ENCODE measurements around the gene CGB8. TPM values are rescaled to one million over a fixed set of nuclear protein-coding genes. Genes with fewer than 3 reads are reported as not detected.
"Not testable (repeated sequence)": the region's sequence is repeated elsewhere in the genome, so short reads cannot be mapped to it uniquely, and the experiment has no call there.

Gene CGB8
- total and polyA plus RNA-seq, 12 donors = not detected

DNA sequence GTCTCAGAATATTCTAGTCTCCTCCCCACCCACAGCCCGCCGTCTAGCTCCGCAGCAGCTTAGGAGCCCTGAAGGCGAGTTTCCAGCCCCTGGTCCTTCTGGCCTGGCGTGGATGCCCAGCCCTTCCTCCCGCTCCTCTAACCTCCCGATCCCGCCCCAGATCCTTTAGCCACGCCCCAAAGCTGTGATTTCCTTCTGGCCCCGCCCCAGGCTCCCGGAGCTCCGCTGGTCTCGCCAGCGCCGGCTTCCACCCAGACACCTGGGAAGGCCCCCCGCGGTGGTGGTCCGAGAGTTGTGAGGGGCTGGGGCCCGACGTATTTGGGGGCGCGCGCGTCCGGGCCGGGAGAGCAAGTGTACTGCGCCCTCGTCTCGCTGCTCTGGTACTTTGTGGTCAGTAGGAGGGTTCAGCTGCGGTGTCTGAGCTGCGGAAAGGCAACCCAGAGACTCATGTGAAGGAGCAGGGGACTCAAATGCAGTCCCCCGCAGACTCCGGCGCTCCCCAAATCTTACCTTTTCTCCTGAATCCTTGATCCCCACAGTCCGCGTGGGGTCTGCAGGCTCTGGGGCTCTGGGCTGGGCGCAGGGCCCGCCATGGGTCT is 8.8 kb upstream of the CGB8 start, which contains the start of gene CGB7:
Gene CGB7 (minus strand): TSS at position 114 of the 599 bp plus-strand sequence. CDS start 2,374 bp downstream, outside the sequence.
- H3K4me3 ChIP-seq = peak within 1 kb of the TSS in 1 of 4 donors; percentile 48
- peaks cover 0 to 22% of the 10 kb centered on the region in 2 donors for H3K4me1 ChIP-seq (replicated peaks in 1 of 2)
- no peaks in the 10 kb centered on the region for H3K9me3 ChIP-seq (replicated peaks in 1 of 3)
- no peak within 1 kb of the TSS for H3K27ac ChIP-seq
- intact Hi-C loops (cut with DNase I) = no loop called here
- H3K36me3 ChIP-seq (replicated peaks in 1 of 2) = no peaks in the 10 kb centered on the region
- 3 to 28% (median 5%) methylated on average over 5 to 38 of the region's 38 CpGs for WGBS, 4 donors
- H3K27me3 ChIP-seq = peaks cover 5% of the 10 kb centered on the region
- peak; percentile 30 to 74 (median 66) for DNase-seq
- no peak for TF ChIP-seq POLR2A (IDR thresholded peaks at IDR 0.05)
- TF ChIP-seq, protein P1, sequence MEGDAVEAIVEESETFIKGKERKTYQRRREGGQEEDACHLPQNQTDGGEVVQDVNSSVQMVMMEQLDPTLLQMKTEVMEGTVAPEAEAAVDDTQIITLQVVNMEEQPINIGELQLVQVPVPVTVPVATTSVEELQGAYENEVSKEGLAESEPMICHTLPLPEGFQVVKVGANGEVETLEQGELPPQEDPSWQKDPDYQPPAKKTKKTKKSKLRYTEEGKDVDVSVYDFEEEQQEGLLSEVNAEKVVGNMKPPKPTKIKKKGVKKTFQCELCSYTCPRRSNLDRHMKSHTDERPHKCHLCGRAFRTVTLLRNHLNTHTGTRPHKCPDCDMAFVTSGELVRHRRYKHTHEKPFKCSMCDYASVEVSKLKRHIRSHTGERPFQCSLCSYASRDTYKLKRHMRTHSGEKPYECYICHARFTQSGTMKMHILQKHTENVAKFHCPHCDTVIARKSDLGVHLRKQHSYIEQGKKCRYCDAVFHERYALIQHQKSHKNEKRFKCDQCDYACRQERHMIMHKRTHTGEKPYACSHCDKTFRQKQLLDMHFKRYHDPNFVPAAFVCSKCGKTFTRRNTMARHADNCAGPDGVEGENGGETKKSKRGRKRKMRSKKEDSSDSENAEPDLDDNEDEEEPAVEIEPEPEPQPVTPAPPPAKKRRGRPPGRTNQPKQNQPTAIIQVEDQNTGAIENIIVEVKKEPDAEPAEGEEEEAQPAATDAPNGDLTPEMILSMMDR (IDR thresholded peaks at IDR 0.05) = no peak

DNA sequence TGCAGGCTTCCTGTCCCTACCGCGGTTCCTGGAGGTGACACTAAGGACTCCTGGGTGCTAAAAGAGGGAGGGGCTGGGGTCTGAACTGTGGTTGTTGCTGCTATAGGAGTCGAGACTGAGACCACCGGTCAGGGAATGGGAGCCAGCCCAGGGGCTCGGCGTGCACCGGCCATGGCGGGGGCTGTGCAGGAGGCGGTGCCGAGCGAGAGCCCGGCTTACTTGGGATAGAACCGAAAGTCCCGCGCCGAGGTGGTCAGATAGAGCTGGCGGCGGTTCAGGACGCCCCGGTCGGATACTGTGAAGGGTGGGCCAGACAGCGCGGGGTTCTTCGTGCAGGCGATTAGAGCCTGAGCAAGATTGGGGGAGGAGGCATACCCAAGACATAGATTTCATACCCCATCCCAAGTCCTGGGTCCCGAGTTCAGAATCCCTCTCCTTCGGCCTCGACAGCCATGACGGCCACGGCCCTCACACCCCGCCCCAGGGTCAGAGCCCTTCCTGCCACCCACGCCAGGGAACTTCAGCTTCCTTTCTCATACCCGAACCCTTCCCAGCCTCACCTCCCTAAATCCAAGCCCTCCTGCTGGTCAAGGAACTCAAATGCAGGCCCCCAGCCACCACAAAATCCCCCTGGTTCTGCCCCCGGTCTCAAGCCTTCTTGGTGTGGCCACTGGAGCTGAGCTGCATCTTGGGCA is 8.1 kb upstream of the CGB8 start:
- H3K4me1 ChIP-seq (replicated peaks in 1 of 2) = peaks cover 0 to 22% of the 10 kb centered on the region in 2 donors
- intact Hi-C loops (cut with DNase I); H3K9me3 ChIP-seq (replicated peaks in 1 of 3); H3K36me3 ChIP-seq (replicated peaks in 1 of 2); H3K27ac ChIP-seq; DNase-seq; H3K27me3 ChIP-seq: not testable (repeated sequence)
- peak overlapping the region in 1 of 4 donors; percentile 48 for H3K4me3 ChIP-seq
- 13 to 21% (median 18%) methylated on average over 20 to 34 of the region's 34 CpGs for whole genome bisulfite sequencing, 4 donors

DNA sequence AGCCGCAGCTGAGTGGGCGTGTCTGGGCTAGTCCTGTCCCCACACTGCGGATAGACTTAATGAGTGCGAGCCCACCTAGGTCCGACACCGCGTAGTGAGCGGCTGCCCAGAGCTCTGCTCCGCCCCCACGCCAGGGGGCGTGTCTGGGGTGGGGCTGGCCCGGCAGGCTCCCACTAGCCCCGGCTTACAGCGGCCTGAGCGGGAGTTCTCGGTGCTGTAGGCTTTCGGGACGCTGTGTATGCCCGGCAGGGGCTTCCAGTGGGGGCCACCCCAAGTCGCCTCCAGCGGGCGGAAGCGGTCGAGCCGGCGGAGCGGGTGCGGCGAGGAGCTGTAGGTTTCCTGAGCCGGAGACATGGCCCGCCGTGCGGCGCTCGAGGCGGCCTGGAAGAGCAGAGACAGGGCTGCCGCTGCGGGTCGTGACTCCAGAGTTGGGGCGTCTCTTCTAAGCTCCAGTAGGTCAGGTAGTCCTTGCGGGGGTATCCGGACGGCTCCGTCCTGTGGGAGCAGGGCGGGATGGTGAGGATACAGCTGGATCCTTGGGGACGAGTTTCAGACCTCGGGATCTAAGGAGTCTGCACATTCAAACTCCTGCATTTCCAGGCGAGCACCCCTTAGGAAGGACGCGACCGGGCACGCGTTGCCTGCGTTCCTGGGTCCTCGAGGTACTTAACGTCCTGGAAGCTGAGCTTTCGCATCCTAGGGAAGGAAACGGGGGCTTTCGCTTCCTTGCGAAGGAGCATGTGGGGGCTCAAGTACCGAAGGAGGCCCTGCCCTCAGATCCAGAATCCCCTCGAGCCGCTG is 7.4 kb upstream of the CGB8 start:
- Histone ChIP-seq H3K27me3 (peaks cover 5% of the 10 kb centered on the region), H3K4me3 (peak overlapping the region in 2 of 4 donors; percentile 6 to 48), H3K27ac (no peak overlapping the region), H3K9me3 (replicated peaks in 1 of 3) (no peaks in the 10 kb centered on the region), H3K4me1 (replicated peaks in 1 of 2) (peaks cover 0 to 22% of the 10 kb centered on the region in 2 donors), H3K36me3 (replicated peaks in 1 of 2) (no peaks in the 10 kb centered on the region)
- 0 to 2% (median 2%) methylated on average over 5 to 63 of the region's 63 CpGs for WGBS, 4 donors
- TF ChIP-seq, protein P1 (IDR thresholded peaks at IDR 0.05) = peak in 3 of 6 experiments; percentile 22 to 34 (median 24)
- TF ChIP-seq POLR2A (IDR thresholded peaks at IDR 0.05) = no peak
- DNase-seq = peak in 6 of 7 donors; percentile 26 to 56 (median 46)
- intact Hi-C loops (cut with DNase I) = no loop called here

DNA sequence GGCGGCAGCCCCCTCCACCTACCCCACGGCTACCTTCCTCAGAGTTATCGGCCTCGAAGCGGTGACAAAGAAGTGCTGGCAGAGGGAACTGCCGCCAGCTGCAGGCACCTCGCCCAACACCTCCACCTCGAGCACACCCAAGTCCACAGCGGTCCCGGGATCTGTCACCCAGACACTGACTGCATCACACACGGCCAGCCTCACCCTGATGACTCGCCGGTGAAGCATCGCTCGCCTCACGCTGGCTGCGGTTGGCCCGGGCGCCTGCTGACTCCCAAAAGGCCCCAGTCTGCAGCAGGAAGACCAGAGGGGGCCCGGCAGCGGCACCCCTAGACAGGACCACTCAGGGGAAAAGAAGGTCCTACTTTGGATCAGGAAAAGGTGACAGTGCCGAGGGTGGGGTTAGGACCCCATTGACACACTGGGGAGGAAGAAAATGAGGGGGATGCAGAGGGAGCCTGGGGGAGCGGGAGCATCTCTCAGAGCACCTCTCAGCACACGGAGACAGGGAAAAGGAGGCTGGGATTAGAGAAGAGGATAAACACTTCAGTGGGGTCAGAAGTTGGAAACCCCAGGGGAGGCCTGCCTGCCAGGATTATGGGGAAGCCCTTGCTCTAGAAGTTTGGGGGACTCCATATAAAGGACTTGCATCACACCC is 1.6 kb upstream of the CGB8 start:
- WGBS, 4 donors = 72 to 81% (median 77%) methylated on average over 11 to 24 of the region's 24 CpGs
- H3K36me3 ChIP-seq (replicated peaks in 1 of 2); H3K4me3 ChIP-seq; H3K9me3 ChIP-seq (replicated peaks in 1 of 3); DNase-seq; H3K4me1 ChIP-seq (replicated peaks in 1 of 2); intact Hi-C loops (cut with DNase I); H3K27me3 ChIP-seq; H3K27ac ChIP-seq: not testable (repeated sequence)

DNA sequence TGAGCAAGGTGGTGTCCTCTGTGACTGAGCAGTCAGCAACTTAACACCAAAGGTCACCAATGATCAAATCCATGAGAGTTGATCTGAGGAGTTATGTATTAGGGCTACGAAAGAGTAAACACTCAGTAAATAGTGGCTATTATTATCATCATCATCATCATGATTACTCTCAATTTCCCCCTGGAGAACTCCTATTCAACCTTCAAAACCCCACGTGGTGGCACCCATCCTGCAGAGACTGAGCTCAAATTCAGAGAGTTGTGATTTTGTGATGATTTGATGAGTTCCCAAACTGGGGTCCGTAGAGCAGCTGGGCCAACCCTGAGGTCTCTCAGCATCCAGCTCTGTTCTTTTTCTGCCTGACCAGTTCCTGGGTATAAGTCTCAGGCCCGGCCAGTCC is 923 bp upstream of the CGB8 start:
- H3K4me3 ChIP-seq; intact Hi-C loops (cut with DNase I): not testable (repeated sequence)

DNA sequence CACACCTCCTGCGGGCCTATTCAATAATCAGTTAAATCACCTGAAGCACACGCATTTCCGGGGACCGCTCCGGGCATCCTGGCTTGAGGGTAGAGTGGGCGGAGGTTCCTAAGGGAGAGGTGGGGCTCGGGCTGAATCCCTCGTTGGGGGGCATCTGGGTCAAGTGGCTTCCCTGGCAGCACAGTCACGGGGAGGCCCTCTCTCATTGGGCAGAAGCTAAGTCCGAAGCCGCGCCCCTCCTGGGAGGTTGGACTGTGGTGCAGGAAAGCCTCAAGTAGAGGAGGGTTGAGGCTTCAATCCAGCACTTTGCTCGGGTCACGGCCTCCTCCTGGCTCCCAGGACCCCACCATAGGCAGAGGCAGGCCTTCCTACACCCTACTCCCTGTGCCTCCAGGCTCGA is 5.4 kb downstream of the CGB8 start, which contains the start of gene CGB5:
Gene CGB5 (plus strand): TSS at position 301 of the 400 bp plus-strand sequence. CDS start 362 bp downstream, outside the sequence.
- H3K4me1 ChIP-seq (replicated peaks in 1 of 2); H3K4me3 ChIP-seq; intact Hi-C loops (cut with DNase I); H3K27ac ChIP-seq; H3K27me3 ChIP-seq; DNase-seq; H3K9me3 ChIP-seq (replicated peaks in 1 of 3); H3K36me3 ChIP-seq (replicated peaks in 1 of 2): not testable (repeated sequence)
- 60 to 86% (median 78%) methylated on average over 6 to 14 of the region's 15 CpGs for WGBS, 4 donors

More for the DNA sequence above, 923 bp upstream of the CGB8 start:
- DNase-seq; H3K27me3 ChIP-seq; H3K9me3 ChIP-seq (replicated peaks in 1 of 3); H3K27ac ChIP-seq; H3K4me1 ChIP-seq (replicated peaks in 1 of 2); H3K36me3 ChIP-seq (replicated peaks in 1 of 2): not testable (repeated sequence)
- 66 to 80% (median 79%) methylated on average over 2 to 3 of the region's 4 CpGs for WGBS, 4 donors

DNA sequence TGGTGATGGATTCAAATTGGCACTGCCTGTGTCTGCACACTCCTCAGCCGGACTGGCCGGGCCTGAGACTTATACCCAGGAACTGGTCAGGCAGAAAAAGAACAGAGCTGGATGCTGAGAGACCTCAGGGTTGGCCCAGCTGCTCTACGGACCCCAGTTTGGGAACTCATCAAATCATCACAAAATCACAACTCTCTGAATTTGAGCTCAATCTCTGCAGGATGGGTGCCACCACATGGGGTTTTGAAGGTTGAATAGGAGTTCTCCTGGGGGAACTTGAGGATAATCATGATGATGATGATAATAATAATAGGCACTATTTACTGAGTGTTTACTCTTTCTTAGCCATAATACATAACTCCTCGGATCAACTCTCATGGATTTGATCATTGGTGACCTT is 6.2 kb downstream of the CGB8 start:
- 68 to 91% (median 78%) methylated on average over 2 to 3 of the region's 4 CpGs for WGBS, 4 donors

More for the DNA sequence above, 6.2 kb downstream of the CGB8 start:
- DNase-seq; H3K4me3 ChIP-seq; H3K27ac ChIP-seq; H3K9me3 ChIP-seq (replicated peaks in 1 of 3); intact Hi-C loops (cut with DNase I); H3K36me3 ChIP-seq (replicated peaks in 1 of 2); H3K4me1 ChIP-seq (replicated peaks in 1 of 2); H3K27me3 ChIP-seq: not testable (repeated sequence)

Data from adrenal gland (tissue), 12 donors.